K562 (cell line): ENCODE measurements around the gene SAMD11. TPM values are rescaled to one million over a fixed set of nuclear protein-coding genes. Genes with fewer than 3 reads are reported as not detected.

Experiments used
- CREB1 ChIP-seq, 2 experiments: sonication (generic) in 1 of 2; formaldehyde crosslinking in 1 of 2; IDR thresholded peaks; 2 replicates each; pipeline versions ENCODE4 v1.6.1 to v1.8.0; 2012 to 2022; ENCODE audit warnings: inconsistent platforms in 1 of 2, mild to moderate bottlenecking in 1 of 2, missing genetic modification reagents in 1 of 2, moderate library complexity in 1 of 2
- ETV6 ChIP-seq, 3 experiments: fragments of 150-350 bp in 1 of 3; sonication (generic) in 1 of 3; formaldehyde crosslinking in 1 of 3; IDR thresholded peaks; 2 replicates each; pipeline versions ENCODE4 v1.6.1 to v1.8.0; 2014 to 2022; ENCODE audit warnings: borderline replicate concordance in 2 of 3, low read depth in 2 of 3, antibody characterized with exemption in 1 of 3, low read length in 1 of 3, mild to moderate bottlenecking in 1 of 3, missing genetic modification reagents in 1 of 3
- NFATC3 ChIP-seq: fragments of 450-650 bp; IDR thresholded peaks from 2 replicates; pipeline ENCODE4 v1.6.1; 2017; ENCODE audit warnings: mild to moderate bottlenecking
- PYGO2 ChIP-seq: fragments of 450-650 bp; IDR thresholded peaks from 2 replicates; pipeline ENCODE4 v1.6.1; 2016; ENCODE audit warnings: mild to moderate bottlenecking, missing genetic modification characterization, moderate library complexity, missing compliant biosample characterization
- ZNF77 ChIP-seq: fragments of 250-450 bp; sonication (Bioruptor Pico); IDR thresholded peaks from 2 replicates; pipeline ENCODE4 v1.5.0; 2020
- polyA plus RNA-seq, 8 experiments: library from polyadenylated mRNA; depleted of rRNA in 4 of 8; stranded (reverse) in 5 of 8; unstranded in 3 of 8; fragments of >200 nt; fragmentation: Nextera tagmentation in 2 of 8; fragmentation: Illumina TruSeq in 1 of 8; extraction: Ambion mirVana in 2 of 8; extraction: Trizol in 1 of 8; gene quantifications; 2 replicates each; pipeline versions ENCODE4 v1.2.1 to v1.2.3, GENCODE V29; 2011 to 2014; ENCODE audit warnings: inconsistent platforms in 1 of 8, missing spikeins in 1 of 8
- total RNA-seq, 7 experiments: library from RNA; depleted of rRNA in 6 of 7; stranded (reverse); fragments of >200 nt in 6 of 7; fragmentation: Illumina TruSeq in 2 of 7; extraction: Trizol in 2 of 7; gene quantifications; 2 replicates each; pipeline versions ENCODE4 v1.2.1 to v1.2.3, GENCODE V29; 2011 to 2021; ENCODE audit warnings: low replicate concordance in 1 of 7
- TF ChIP-seq, protein P1 (sequence below): sonication (generic); formaldehyde crosslinking; IDR thresholded peaks from 2 replicates; pipeline ENCODE4 v1.8.0; 2022; ENCODE audit warnings: mild to moderate bottlenecking, missing genetic modification reagents, borderline replicate concordance
- TF ChIP-seq, protein P2 (sequence below): sonication (generic); formaldehyde crosslinking; IDR thresholded peaks from 2 replicates; pipeline ENCODE4 v1.8.1; 2022; ENCODE audit warnings: missing genetic modification reagents
- TF ChIP-seq, protein P3 (sequence below): fragments of 250-450 bp; sonication (Bioruptor Pico); IDR thresholded peaks from 2 replicates; pipeline ENCODE4 v1.9.0; 2021; ENCODE audit warnings: mild to moderate bottlenecking, inconsistent platforms

Gene SAMD11
- total and polyA plus RNA-seq, 9 of the 15 experiments (the other 6 are each of a cell fraction or from before 2014, with no cell fraction given): 0.07 to 0.82 (median 0.11) TPM; not detected in 2

DNA sequence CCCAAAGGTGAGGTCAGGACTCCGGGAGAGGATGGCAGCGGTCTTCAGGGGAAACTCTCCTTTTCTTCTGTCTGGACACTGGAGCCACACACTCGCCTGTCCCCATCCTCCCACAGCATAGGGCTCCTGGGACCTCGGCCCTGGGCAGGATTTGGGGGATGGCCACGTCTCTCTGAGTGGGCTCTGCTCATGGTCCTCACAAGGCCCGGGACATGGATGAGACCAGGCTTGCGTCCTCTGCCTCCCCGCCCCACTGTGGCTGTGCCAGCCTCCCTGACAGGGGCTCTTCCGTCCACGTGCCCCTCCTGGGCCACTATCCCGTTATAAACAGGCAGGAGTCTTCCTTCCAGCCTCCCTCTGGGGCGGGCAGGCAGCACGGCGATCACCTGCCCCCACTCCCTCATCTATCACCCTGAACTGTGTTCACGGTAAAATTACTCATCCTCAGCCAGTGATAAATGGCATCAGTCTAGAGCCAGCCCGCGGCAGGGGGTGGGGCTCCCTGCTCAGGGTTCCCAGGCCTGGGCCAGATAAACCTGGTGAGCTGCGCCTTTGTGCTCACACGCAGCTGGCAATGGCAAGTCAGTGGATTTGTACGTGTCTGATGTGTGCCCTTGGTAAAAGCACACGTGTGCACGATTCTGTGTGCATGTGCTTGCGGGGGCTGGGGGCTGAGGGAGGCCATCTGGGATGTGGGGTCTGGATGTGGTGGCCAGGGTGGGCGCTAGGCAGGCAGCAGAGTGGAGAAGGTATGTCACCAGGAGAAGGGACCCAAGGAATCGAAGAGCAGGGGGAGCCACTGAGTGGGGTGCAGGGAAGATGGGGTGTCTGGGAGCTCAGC lies 12.6 kb upstream of the SAMD11 start (continued):
- TF ChIP-seq, protein P1, sequence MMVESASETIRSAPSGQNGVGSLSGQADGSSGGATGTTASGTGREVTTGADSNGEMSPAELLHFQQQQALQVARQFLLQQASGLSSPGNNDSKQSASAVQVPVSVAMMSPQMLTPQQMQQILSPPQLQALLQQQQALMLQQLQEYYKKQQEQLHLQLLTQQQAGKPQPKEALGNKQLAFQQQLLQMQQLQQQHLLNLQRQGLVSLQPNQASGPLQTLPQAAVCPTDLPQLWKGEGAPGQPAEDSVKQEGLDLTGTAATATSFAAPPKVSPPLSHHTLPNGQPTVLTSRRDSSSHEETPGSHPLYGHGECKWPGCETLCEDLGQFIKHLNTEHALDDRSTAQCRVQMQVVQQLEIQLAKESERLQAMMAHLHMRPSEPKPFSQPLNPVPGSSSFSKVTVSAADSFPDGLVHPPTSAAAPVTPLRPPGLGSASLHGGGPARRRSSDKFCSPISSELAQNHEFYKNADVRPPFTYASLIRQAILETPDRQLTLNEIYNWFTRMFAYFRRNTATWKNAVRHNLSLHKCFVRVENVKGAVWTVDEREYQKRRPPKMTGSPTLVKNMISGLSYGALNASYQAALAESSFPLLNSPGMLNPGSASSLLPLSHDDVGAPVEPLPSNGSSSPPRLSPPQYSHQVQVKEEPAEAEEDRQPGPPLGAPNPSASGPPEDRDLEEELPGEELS (CRISPR knock-in tag): no peak
- no peak for TF ChIP-seq PYGO2 (tag)
- no peak for TF ChIP-seq NFATC3
- TF ChIP-seq, protein P2, sequence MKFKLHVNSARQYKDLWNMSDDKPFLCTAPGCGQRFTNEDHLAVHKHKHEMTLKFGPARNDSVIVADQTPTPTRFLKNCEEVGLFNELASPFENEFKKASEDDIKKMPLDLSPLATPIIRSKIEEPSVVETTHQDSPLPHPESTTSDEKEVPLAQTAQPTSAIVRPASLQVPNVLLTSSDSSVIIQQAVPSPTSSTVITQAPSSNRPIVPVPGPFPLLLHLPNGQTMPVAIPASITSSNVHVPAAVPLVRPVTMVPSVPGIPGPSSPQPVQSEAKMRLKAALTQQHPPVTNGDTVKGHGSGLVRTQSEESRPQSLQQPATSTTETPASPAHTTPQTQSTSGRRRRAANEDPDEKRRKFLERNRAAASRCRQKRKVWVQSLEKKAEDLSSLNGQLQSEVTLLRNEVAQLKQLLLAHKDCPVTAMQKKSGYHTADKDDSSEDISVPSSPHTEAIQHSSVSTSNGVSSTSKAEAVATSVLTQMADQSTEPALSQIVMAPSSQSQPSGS (CRISPR knock-in tag): no peak
- TF ChIP-seq CREB1 (IDR thresholded peaks at IDR 0.05): no peak
- TF ChIP-seq CREB1 (CRISPR knock-in tag; IDR thresholded peaks at IDR 0.05): no peak
- TF ChIP-seq ZNF77 (CRISPR knock-in tag): no peak
- TF ChIP-seq, protein P3, sequence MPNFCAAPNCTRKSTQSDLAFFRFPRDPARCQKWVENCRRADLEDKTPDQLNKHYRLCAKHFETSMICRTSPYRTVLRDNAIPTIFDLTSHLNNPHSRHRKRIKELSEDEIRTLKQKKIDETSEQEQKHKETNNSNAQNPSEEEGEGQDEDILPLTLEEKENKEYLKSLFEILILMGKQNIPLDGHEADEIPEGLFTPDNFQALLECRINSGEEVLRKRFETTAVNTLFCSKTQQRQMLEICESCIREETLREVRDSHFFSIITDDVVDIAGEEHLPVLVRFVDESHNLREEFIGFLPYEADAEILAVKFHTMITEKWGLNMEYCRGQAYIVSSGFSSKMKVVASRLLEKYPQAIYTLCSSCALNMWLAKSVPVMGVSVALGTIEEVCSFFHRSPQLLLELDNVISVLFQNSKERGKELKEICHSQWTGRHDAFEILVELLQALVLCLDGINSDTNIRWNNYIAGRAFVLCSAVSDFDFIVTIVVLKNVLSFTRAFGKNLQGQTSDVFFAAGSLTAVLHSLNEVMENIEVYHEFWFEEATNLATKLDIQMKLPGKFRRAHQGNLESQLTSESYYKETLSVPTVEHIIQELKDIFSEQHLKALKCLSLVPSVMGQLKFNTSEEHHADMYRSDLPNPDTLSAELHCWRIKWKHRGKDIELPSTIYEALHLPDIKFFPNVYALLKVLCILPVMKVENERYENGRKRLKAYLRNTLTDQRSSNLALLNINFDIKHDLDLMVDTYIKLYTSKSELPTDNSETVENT: no peak
- no peak for TF ChIP-seq ETV6 (IDR thresholded peaks at IDR 0.05; ENCODE audit: borderline replicate concordance in 1 of 2, low read depth in 2 of 2, low read length in 1 of 2)
- no peak for TF ChIP-seq ETV6 (CRISPR knock-in tag; IDR thresholded peaks at IDR 0.05; ENCODE audit: borderline replicate concordance)
